Measurements from ENCODE around the gene PTPRH. TPM values are rescaled to one million over a fixed set of nuclear protein-coding genes. Genes with fewer than 3 reads are reported as not detected.
A peak's percentile ranks its signal among the peaks of the same experiment; 100 is the strongest.

The PTPRH gene
- total RNA-seq, 1 donor from 2014 or later = not detected

DNA sequence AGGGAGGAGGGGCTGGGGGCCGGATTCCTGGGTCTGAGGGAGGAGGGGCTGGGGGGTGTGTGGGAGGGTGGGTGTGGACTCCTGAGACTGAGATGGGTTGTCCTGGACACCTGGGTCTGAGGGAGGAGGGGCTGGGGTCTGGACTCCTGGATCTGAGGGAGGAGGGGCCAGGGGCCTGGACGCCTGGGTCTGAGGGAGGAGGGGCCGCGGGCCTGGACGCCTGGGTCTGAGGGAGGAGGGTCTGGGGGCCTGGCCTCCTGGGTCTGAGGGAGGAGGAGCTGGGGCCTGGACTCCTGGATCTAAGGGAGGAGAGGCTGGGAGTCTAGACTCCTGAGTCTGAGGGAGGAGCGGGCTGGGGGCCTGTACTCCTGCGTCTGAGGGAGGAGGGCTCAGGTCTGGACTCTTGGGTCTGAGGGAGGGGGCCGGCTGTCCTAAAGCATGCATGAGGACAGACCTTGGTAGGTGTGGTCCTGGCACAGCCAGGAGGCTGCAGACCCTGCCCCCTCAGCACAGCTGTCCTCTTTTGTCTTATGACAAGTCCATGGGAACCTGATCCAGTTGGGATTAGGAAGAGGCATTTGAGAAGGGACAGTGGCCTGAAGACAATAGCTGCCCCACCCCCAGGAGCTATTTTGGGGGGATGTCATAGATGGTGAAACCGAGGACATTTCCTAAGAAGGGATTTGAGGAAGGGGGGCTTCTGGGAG is 61.6 kb downstream of the PTPRH start:
- Mint-ChIP-seq H3K36me3 (ENCODE audit: unreplicated experiment) (no peaks in the 10 kb centered on the region), H3K27ac (ENCODE audit: unreplicated experiment) (no peak overlapping the region), H3K4me1 (ENCODE audit: unreplicated experiment) (peaks cover 2% of the 10 kb centered on the region), H3K27me3 (ENCODE audit: unreplicated experiment) (peaks cover 49% of the 10 kb centered on the region), H3K9me3 (ENCODE audit: unreplicated experiment) (no peaks in the 10 kb centered on the region), H3K4me3 (ENCODE audit: unreplicated experiment) (no peak overlapping the region)
- no peak for TF ChIP-seq CTCF (IDR thresholded peaks at IDR 0.05)
- DNase-seq (ENCODE audit: extremely low spot score, unreplicated experiment) = no peak

DNA sequence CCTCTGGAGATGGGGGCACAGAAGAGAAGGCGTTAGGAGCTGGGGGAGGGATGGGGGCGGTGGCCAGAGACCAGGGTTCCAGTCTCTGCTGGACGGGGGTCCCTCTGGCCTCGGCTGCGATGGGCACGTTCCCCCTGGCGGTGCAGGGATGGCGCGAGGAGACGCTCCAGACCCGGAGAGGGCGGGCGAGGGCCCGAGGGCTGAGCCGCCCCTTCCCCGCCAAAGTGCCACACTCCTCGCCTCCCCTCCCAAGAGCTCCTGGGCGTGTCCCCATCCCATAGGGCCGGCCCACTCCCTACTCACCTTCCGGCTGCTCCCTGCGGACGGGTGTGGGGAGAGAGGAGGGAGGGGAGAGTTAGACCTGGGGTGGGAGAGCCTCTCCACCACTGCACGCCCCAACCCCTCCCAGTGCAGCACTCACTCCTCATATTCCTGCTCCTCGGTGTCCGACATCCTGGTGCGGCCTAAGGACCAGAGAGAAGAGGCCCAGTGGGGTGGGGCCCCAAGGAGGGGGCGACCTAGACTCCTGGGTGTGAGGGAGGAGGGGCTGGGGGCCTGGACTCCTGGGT is 62.5 kb downstream of the PTPRH start:
- Mint-ChIP-seq H3K27me3 (ENCODE audit: unreplicated experiment) (peaks cover 51% of the 10 kb centered on the region), H3K4me3 (ENCODE audit: unreplicated experiment) (no peak overlapping the region), H3K9me3 (ENCODE audit: unreplicated experiment) (no peaks in the 10 kb centered on the region), H3K27ac (ENCODE audit: unreplicated experiment) (no peak overlapping the region), H3K36me3 (ENCODE audit: unreplicated experiment) (no peaks in the 10 kb centered on the region), H3K4me1 (ENCODE audit: unreplicated experiment) (peaks cover 2% of the 10 kb centered on the region)
- no peak for TF ChIP-seq CTCF (IDR thresholded peaks at IDR 0.05)
- DNase-seq (ENCODE audit: extremely low spot score, unreplicated experiment) = no peak

GRCh38 chr19:55146078-55146704 is 63.1 kb downstream of the PTPRH start:
- Mint-ChIP-seq H3K9me3 (ENCODE audit: unreplicated experiment) (no peaks in the 10 kb centered on the region), H3K4me1 (ENCODE audit: unreplicated experiment) (peaks cover 5% of the 10 kb centered on the region), H3K27me3 (ENCODE audit: unreplicated experiment) (peaks cover 53% of the 10 kb centered on the region), H3K4me3 (ENCODE audit: unreplicated experiment) (no peak overlapping the region), H3K36me3 (ENCODE audit: unreplicated experiment) (no peaks in the 10 kb centered on the region), H3K27ac (ENCODE audit: unreplicated experiment) (no peak overlapping the region)
- peak; percentile 53 for TF ChIP-seq CTCF (IDR thresholded peaks at IDR 0.05)
- no peak for DNase-seq (ENCODE audit: extremely low spot score, unreplicated experiment)

DNA sequence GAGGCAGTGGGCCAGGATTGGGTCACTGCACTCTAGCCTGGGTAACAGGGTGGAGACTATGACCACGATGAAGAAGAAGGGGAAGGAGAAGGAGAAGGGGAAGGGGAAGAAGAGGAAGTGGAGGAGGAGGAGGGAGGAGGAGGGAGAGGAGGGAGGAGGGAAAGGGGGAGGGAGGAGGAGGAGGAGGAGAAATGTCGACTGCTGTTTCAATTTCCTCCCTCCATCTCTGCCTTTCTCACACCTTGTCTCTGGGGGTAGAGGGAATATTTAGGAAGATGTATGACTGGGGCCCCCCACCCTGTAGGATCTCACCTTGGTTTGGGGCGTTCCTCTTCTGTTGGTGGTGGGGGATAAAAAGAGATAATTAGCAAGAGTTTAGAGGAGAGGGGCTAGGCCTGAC is 64.1 kb downstream of the PTPRH start:
- Mint-ChIP-seq H3K4me1 (ENCODE audit: unreplicated experiment) (peaks cover 7% of the 10 kb centered on the region), H3K9me3 (ENCODE audit: unreplicated experiment) (no peaks in the 10 kb centered on the region), H3K4me3 (ENCODE audit: unreplicated experiment) (no peak overlapping the region), H3K27ac (ENCODE audit: unreplicated experiment) (no peak overlapping the region), H3K27me3 (ENCODE audit: unreplicated experiment) (peaks cover 47% of the 10 kb centered on the region), H3K36me3 (ENCODE audit: unreplicated experiment) (no peaks in the 10 kb centered on the region)
- TF ChIP-seq CTCF (IDR thresholded peaks at IDR 0.05) = no peak
- no peak for DNase-seq (ENCODE audit: extremely low spot score, unreplicated experiment)

DNA sequence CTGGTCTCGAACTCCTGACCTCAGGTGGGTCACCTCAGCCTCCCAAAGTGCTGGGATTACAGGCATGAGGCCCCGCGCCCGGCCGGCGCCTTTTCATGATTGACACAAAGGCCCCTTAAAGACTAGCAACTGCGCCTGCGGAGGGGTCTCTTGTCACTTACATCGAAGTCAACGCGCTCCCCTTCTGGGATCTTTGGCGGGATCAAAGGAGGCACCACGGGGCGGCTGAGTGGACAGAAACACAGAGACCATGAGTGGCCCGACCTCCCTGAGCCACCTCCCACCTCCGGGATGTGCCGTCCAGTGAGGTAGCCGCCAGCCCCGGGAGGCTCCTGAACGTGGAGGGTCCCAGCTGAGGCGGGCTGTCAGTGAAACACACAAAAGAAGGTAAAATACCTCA is 67.6 kb downstream of the PTPRH start:
- H3K4me3 Mint-ChIP-seq (ENCODE audit: unreplicated experiment) = no peak overlapping the region
- H3K36me3 Mint-ChIP-seq (ENCODE audit: unreplicated experiment) = no peaks in the 10 kb centered on the region
- peaks cover 4% of the 10 kb centered on the region for H3K4me1 Mint-ChIP-seq (ENCODE audit: unreplicated experiment)
- no peak overlapping the region for H3K27ac Mint-ChIP-seq (ENCODE audit: unreplicated experiment)
- H3K9me3 Mint-ChIP-seq (ENCODE audit: unreplicated experiment) = no peaks in the 10 kb centered on the region
- no peak for DNase-seq (ENCODE audit: extremely low spot score, unreplicated experiment)
- peaks cover 31% of the 10 kb centered on the region for H3K27me3 Mint-ChIP-seq (ENCODE audit: unreplicated experiment)
- no peak for TF ChIP-seq CTCF (IDR thresholded peaks at IDR 0.05)
